ENCODE measurements around the gene NAT9. TPM values are rescaled to one million over a fixed set of nuclear protein-coding genes. Genes with fewer than 3 reads are reported as not detected.

The NAT9 gene
- total RNA-seq, 2 donors from 2014 or later = 30.7 to 42.8 TPM

GRCh38 chr17:74722782-74723181 is 53.4 kb downstream of the NAT9 start:
- no peak for ATAC-seq
- intact Hi-C loops (cut with DNase I, micrococcal nuclease) = no loop called here
- DNase-seq = no peak

Small RNA genes lying within 50 kb of the gene (microRNA-seq; reads per million reads assigned to microRNA genes)
- gene MIR3615 = 57.6 to 62.6 reads per million in 2 donors

Other genes starting within 250 kb of the NAT9 start
- gene CD300LB, start 244.9 kb downstream of the NAT9 start, total RNA-seq = under 1 TPM; 0.12 to 0.25 TPM
- gene CD300C, start 230.2 kb downstream of the NAT9 start, total RNA-seq = 1 to 10 TPM in 1 of 2 donors, under 1 TPM in 1; 0.24 to 1.1 TPM
- gene CD300H, start 208.8 kb downstream of the NAT9 start, total RNA-seq = not detected
- not detected for gene CD300LD, start 184.1 kb downstream of the NAT9 start, total RNA-seq
- under 1 TPM in 1 of 2 donors, not detected in 1; 0.39 TPM for gene CD300E, start 152.6 kb downstream of the NAT9 start, total RNA-seq
- 1 to 10 TPM in 1 of 2 donors, under 1 TPM in 1; 0.82 to 2.0 TPM for gene CD300LF, start 63.4 kb downstream of the NAT9 start, total RNA-seq
- gene RAB37, start 39.1 kb downstream of the NAT9 start, total RNA-seq = 10 to 100 TPM in 1 of 2 donors, 1 to 10 TPM in 1; 7.6 to 14.2 TPM
- gene NHERF1, start 27.7 kb downstream of the NAT9 start, total RNA-seq = 100 to 1,000 TPM; 186 to 256 TPM
- gene GRIN2C, start 83.5 kb upstream of the NAT9 start, total RNA-seq = under 1 TPM; 0.09 to 0.45 TPM
- 10 to 100 TPM; 13.0 to 17.0 TPM for gene FDXR, start 96.6 kb upstream of the NAT9 start, total RNA-seq
- 1 to 10 TPM; 1.1 to 6.4 TPM for gene FADS6, start 117.3 kb upstream of the NAT9 start, total RNA-seq
- gene USH1G, start 146.9 kb upstream of the NAT9 start, total RNA-seq = under 1 TPM in 1 of 2 donors, not detected in 1; 0.31 TPM
- gene OTOP2, start 147.9 kb upstream of the NAT9 start, total RNA-seq = 10 to 100 TPM; 52.3 to 70.3 TPM
- gene OTOP3, start 159.6 kb upstream of the NAT9 start, total RNA-seq = 1 to 10 TPM; 1.4 to 2.4 TPM
- 10 to 100 TPM; 55.4 to 69.3 TPM for gene HID1, start 196.4 kb upstream of the NAT9 start, total RNA-seq
- gene CDR2L, start 211.3 kb upstream of the NAT9 start, total RNA-seq = 1 to 10 TPM; 3.1 to 3.2 TPM
- 10 to 100 TPM; 23.6 to 30.4 TPM for gene MRPL58, start 236.3 kb upstream of the NAT9 start, total RNA-seq